Measurements from ENCODE around the gene AFG3L2. TPM values are rescaled to one million over a fixed set of nuclear protein-coding genes. Genes with fewer than 3 reads are reported as not detected.

Gene AFG3L2
- total RNA-seq, 1 donor from 2014 or later = 55.3 TPM

GRCh38 chr18:12310762-12311161 lies 66.3 kb downstream of the AFG3L2 start:
- no peak for DNase-seq (ENCODE audit: low read depth, low spot score)
- Mint-ChIP-seq H3K27ac (ENCODE audit: unreplicated experiment) (no peak overlapping the region), H3K36me3 (ENCODE audit: low read depth) (peaks cover 35% of the 10 kb centered on the region), H3K4me1 (peaks cover 25% of the 10 kb centered on the region), H3K4me3 (peak overlapping the region; percentile 74), H3K27me3 (ENCODE audit: low read depth) (peaks cover 26% of the 10 kb centered on the region), H3K9me3 (peaks cover 7% of the 10 kb centered on the region)
- TF ChIP-seq CTCF (conservative IDR thresholded peaks at IDR 0.05) = no peak

GRCh38 chr18:12309683-12310198 lies 67.3 kb downstream of the AFG3L2 start:
- H3K4me3 Mint-ChIP-seq = peak overlapping the region; percentile 92
- DNase-seq (ENCODE audit: low read depth, low spot score) = no peak
- H3K27ac Mint-ChIP-seq (ENCODE audit: unreplicated experiment) = no peak overlapping the region
- peaks cover 34% of the 10 kb centered on the region for H3K36me3 Mint-ChIP-seq (ENCODE audit: low read depth)
- H3K4me1 Mint-ChIP-seq = peaks cover 25% of the 10 kb centered on the region
- peaks cover 30% of the 10 kb centered on the region for H3K27me3 Mint-ChIP-seq (ENCODE audit: low read depth)
- no peak for TF ChIP-seq CTCF (conservative IDR thresholded peaks at IDR 0.05)
- H3K9me3 Mint-ChIP-seq = peaks cover 7% of the 10 kb centered on the region

- Mint-ChIP-seq H3K4me1 (peaks cover 21% of the 10 kb centered on the region), H3K27me3 (ENCODE audit: low read depth) (peaks cover 37% of the 10 kb centered on the region), H3K9me3 (peaks cover 7% of the 10 kb centered on the region), H3K27ac (ENCODE audit: unreplicated experiment) (peak overlapping the region; percentile 54), H3K36me3 (ENCODE audit: low read depth) (peaks cover 29% of the 10 kb centered on the region), H3K4me3 (peak overlapping the region; percentile 92)
- no peak for TF ChIP-seq CTCF (conservative IDR thresholded peaks at IDR 0.05)
- DNase-seq (ENCODE audit: low read depth, low spot score) = peak; percentile 53
Measured at GRCh38 chr18:12308386-12309100, 68.5 kb downstream of the AFG3L2 start.

- Mint-ChIP-seq H3K36me3 (ENCODE audit: low read depth) (peaks cover 22% of the 10 kb centered on the region), H3K4me3 (peak within 1 kb of the TSS; percentile 96), H3K27ac (ENCODE audit: unreplicated experiment) (peak within 1 kb of the TSS; percentile 54), H3K9me3 (peaks cover 7% of the 10 kb centered on the region), H3K27me3 (ENCODE audit: low read depth) (peaks cover 37% of the 10 kb centered on the region), H3K4me1 (peaks cover 20% of the 10 kb centered on the region)
- peak; percentile 54 for DNase-seq (ENCODE audit: low read depth, low spot score)
- TF ChIP-seq CTCF (conservative IDR thresholded peaks at IDR 0.05) = no peak
Measured at GRCh38 chr18:12307701-12308385, 69.2 kb downstream of the AFG3L2 start, which contains the start of gene TUBB6. Gene TUBB6, plus strand, starts transcription at chr18:12308241. Its CDS starts 52 bp downstream, at chr18:12308293.

- H3K36me3 Mint-ChIP-seq (ENCODE audit: low read depth) = peaks cover 19% of the 10 kb centered on the region
- H3K27ac Mint-ChIP-seq (ENCODE audit: unreplicated experiment) = peak overlapping the region; percentile 50
- peaks cover 7% of the 10 kb centered on the region for H3K9me3 Mint-ChIP-seq
- TF ChIP-seq CTCF (conservative IDR thresholded peaks at IDR 0.05) = no peak
- peak; percentile 25 for DNase-seq (ENCODE audit: low read depth, low spot score)
- H3K27me3 Mint-ChIP-seq (ENCODE audit: low read depth) = peaks cover 37% of the 10 kb centered on the region
- peak overlapping the region; percentile 96 for H3K4me3 Mint-ChIP-seq
- H3K4me1 Mint-ChIP-seq = peaks cover 20% of the 10 kb centered on the region
Measured at GRCh38 chr18:12306752-12307700, 70.0 kb downstream of the AFG3L2 start.
